Measurements from ENCODE around the gene FKBP1A.

The FKBP1A gene

DNA sequence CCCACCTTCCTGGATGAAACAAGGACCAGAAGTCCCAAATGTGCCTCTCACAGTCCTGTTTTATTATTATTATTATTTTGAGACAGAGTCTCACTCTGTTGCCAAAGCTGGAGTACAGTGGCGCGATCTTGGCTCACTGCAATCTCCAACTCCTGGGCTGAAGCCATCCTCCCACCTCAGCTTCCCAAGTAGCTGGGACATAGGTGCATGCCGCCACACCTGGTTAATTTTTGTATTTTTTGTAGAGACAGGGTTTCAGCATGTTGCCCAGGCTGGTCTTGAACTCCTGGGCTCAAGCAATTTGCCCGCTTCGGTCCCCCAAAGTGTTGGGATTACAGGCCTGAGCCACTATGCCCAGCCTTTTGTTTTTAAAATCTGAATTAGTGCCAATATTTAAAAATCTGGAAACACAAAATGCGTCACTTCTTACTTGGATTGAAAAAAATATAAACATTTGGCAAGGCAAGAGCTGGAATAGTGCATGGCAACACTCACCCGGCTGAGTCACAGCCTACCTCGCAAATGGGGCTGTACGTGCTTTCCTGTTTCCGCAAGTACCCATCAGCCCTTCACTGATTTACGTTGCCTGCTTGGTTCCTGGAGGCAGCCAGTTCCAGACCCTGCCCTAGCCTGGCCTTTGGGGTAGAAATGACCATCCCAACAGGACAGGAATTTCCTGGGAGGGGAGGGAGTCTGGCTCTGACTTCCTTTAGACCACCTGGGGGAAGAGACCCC, 70.2 kb downstream of the FKBP1A start:
- peaks cover 10% of the 10 kb centered on the region for H3K79me1 ChIP-seq (ENCODE audit: low read length)
- H3K4me3 ChIP-seq (ENCODE audit: low read depth, low read length), result no peak overlapping the region
- H4K8ac ChIP-seq (ENCODE audit: low read depth, low read length), result no peak overlapping the region
- no peaks in the 10 kb centered on the region for H3K27me3 ChIP-seq (ENCODE audit: insufficient read depth, low read length)
- H2BK120ac ChIP-seq (ENCODE audit: insufficient read depth, low read length, poor library complexity), result no peak overlapping the region
- no peak overlapping the region for H2BK12ac ChIP-seq (ENCODE audit: low read length)
- H2AFZ ChIP-seq (ENCODE audit: insufficient read depth, low read length, poor library complexity), result no peak overlapping the region
- H3K9me3 ChIP-seq (ENCODE audit: insufficient read depth, low read depth, low read length), result no peaks in the 10 kb centered on the region
- no peak overlapping the region for H3K23ac ChIP-seq (ENCODE audit: low read length)
- no peak overlapping the region for H3K14ac ChIP-seq (ENCODE audit: low read length)
- no peaks in the 10 kb centered on the region for H3K36me3 ChIP-seq (ENCODE audit: control insufficient read depth in 1 of 2, insufficient read depth in 2 of 2, low read length in 2 of 2)
- H2AK5ac ChIP-seq (ENCODE audit: low read length), result no peak overlapping the region
- H3K4me2 ChIP-seq (ENCODE audit: low read length), result no peak overlapping the region
- H2BK5ac ChIP-seq (ENCODE audit: low read depth, low read length, poor library complexity), result no peak overlapping the region
- peaks cover 10 to 13% of the 10 kb centered on the region in 2 experiments for H3K4me1 ChIP-seq (ENCODE audit: control insufficient read depth in 1 of 2, insufficient read depth in 2 of 2, low read length in 2 of 2)
- no peak overlapping the region for H4K91ac ChIP-seq (ENCODE audit: low read depth, low read length)
- peaks cover 7% of the 10 kb centered on the region for H3K79me2 ChIP-seq (ENCODE audit: control insufficient read depth, insufficient read depth, low read length, poor library complexity)
- no peak overlapping the region for H3K27ac ChIP-seq (ENCODE audit: low read depth, low read length)
- H3K18ac ChIP-seq (ENCODE audit: low read length), result no peak overlapping the region
- no CpG with 5 or more reads among the region's 11 CpGs for WGBS (ENCODE audit: extremely low coverage, insufficient coverage, insufficient read length)
- H3K4ac ChIP-seq (ENCODE audit: low read depth, low read length), result no peak overlapping the region
- no peak overlapping the region for H4K12ac ChIP-seq (ENCODE audit: low read depth, low read length)
- no peak overlapping the region for H3K9ac ChIP-seq (ENCODE audit: low read length)
- peak in 1 of 2 donors; percentile 21 for DNase-seq

DNA sequence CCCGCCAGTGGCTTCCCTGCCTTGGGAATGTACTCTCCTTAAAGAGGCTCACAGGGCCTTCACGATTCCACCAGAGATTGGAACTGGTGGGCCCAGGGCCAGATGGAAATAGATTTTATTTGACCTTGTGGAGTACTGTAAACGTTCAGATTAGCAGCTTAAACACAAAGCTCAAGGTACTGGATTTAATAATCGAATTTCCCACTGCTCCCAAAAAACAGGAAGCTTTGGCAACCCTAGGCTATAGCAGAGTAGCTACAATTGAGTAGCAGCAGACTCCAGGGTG, 71.3 kb downstream of the FKBP1A start:
- H3K14ac ChIP-seq (ENCODE audit: low read length), result no peak overlapping the region
- H3K27ac ChIP-seq (ENCODE audit: low read depth, low read length), result no peak overlapping the region
- H4K8ac ChIP-seq (ENCODE audit: low read depth, low read length), result no peak overlapping the region
- H3K4me2 ChIP-seq (ENCODE audit: low read length), result no peak overlapping the region
- no peak overlapping the region for H3K4ac ChIP-seq (ENCODE audit: low read depth, low read length)
- no peak overlapping the region for H2AFZ ChIP-seq (ENCODE audit: insufficient read depth, low read length, poor library complexity)
- no peak overlapping the region for H3K23ac ChIP-seq (ENCODE audit: low read length)
- H3K36me3 ChIP-seq (ENCODE audit: control insufficient read depth in 1 of 2, insufficient read depth in 2 of 2, low read length in 2 of 2), result no peaks in the 10 kb centered on the region
- no peak overlapping the region for H2AK5ac ChIP-seq (ENCODE audit: low read length)
- no peaks in the 10 kb centered on the region for H3K27me3 ChIP-seq (ENCODE audit: insufficient read depth, low read length)
- H4K12ac ChIP-seq (ENCODE audit: low read depth, low read length), result no peak overlapping the region
- no peak for DNase-seq
- peaks cover 7% of the 10 kb centered on the region for H3K79me2 ChIP-seq (ENCODE audit: control insufficient read depth, insufficient read depth, low read length, poor library complexity)
- no peak overlapping the region for H3K9ac ChIP-seq (ENCODE audit: low read length)
- H3K79me1 ChIP-seq (ENCODE audit: low read length), result peaks cover 10% of the 10 kb centered on the region
- no CpG with 5 or more reads among the region's 4 CpGs for WGBS (ENCODE audit: extremely low coverage, insufficient coverage, insufficient read length)
- H2BK12ac ChIP-seq (ENCODE audit: low read length), result no peak overlapping the region
- H3K18ac ChIP-seq (ENCODE audit: low read length), result no peak overlapping the region
- H2BK120ac ChIP-seq (ENCODE audit: insufficient read depth, low read length, poor library complexity), result no peak overlapping the region
- no peaks in the 10 kb centered on the region for H3K9me3 ChIP-seq (ENCODE audit: insufficient read depth, low read depth, low read length)
- H3K4me3 ChIP-seq (ENCODE audit: low read depth, low read length), result no peak overlapping the region
- H2BK5ac ChIP-seq (ENCODE audit: low read depth, low read length, poor library complexity), result no peak overlapping the region
- H3K4me1 ChIP-seq (ENCODE audit: control insufficient read depth in 1 of 2, insufficient read depth in 2 of 2, low read length in 2 of 2), result peaks cover 5 to 8% of the 10 kb centered on the region in 2 experiments
- H4K91ac ChIP-seq (ENCODE audit: low read depth, low read length), result no peak overlapping the region

DNA sequence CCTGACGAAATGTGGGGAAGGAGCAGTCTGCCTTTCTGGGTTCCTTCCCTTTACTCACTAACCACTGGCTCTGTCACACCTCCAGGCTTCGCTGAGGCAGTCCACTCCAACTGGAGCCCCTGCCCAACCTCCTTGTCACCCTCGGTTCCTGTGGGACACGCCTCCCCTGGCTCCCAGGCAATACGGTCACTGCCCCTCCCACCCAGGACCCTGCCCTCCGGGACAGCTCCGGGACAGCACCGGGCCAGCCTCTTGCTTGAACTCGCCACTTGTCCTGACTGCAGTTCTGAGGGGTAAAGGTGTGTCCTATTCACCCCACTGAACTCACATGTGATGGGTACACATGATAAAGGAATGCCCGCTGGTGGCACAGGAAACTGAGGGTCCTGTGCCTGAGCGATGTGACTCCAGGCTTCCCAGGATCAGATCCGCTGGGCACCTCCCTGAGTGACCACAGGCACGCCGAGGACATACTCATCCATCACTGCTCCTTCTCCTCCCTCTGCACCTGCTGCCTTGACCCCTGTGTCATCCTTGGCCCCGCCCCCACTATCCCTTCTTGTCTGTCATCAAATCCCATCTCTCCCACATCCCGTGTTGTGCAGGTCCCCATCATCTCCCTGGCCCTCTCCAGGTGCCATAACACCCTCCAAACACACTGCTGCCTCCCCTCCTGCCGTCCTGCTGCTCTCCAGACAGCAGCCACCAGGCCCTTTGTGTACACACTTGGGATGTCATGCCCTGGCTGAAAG, 71.8 kb downstream of the FKBP1A start:
- Histone ChIP-seq H2BK120ac (ENCODE audit: insufficient read depth, low read length, poor library complexity) (no peak overlapping the region), H4K8ac (ENCODE audit: low read depth, low read length) (no peak overlapping the region), H3K79me2 (ENCODE audit: control insufficient read depth, insufficient read depth, low read length, poor library complexity) (peaks cover 7% of the 10 kb centered on the region), H2AK5ac (ENCODE audit: low read length) (no peak overlapping the region), H3K23ac (ENCODE audit: low read length) (no peak overlapping the region), H4K12ac (ENCODE audit: low read depth, low read length) (no peak overlapping the region), H3K79me1 (ENCODE audit: low read length) (peaks cover 10% of the 10 kb centered on the region), H3K4me3 (ENCODE audit: low read depth, low read length) (no peak overlapping the region), H4K91ac (ENCODE audit: low read depth, low read length) (no peak overlapping the region), H3K18ac (ENCODE audit: low read length) (no peak overlapping the region), H3K27ac (ENCODE audit: low read depth, low read length) (no peak overlapping the region), H3K27me3 (ENCODE audit: insufficient read depth, low read length) (no peaks in the 10 kb centered on the region), H3K4ac (ENCODE audit: low read depth, low read length) (no peak overlapping the region), H2AFZ (ENCODE audit: insufficient read depth, low read length, poor library complexity) (no peak overlapping the region), H3K4me1 (ENCODE audit: control insufficient read depth in 1 of 2, insufficient read depth in 2 of 2, low read length in 2 of 2) (peaks cover 3% of the 10 kb centered on the region in 2 experiments), H3K14ac (ENCODE audit: low read length) (no peak overlapping the region), H2BK12ac (ENCODE audit: low read length) (no peak overlapping the region), H3K9ac (ENCODE audit: low read length) (no peak overlapping the region), H3K9me3 (ENCODE audit: insufficient read depth, low read depth, low read length) (no peaks in the 10 kb centered on the region), H3K36me3 (ENCODE audit: control insufficient read depth in 1 of 2, insufficient read depth in 2 of 2, low read length in 2 of 2) (no peaks in the 10 kb centered on the region), H3K4me2 (ENCODE audit: low read length) (no peak overlapping the region), H2BK5ac (ENCODE audit: low read depth, low read length, poor library complexity) (no peak overlapping the region)
- no peak for DNase-seq
- WGBS (ENCODE audit: extremely low coverage, insufficient coverage, insufficient read length), result no CpG with 5 or more reads among the region's 17 CpGs

DNA sequence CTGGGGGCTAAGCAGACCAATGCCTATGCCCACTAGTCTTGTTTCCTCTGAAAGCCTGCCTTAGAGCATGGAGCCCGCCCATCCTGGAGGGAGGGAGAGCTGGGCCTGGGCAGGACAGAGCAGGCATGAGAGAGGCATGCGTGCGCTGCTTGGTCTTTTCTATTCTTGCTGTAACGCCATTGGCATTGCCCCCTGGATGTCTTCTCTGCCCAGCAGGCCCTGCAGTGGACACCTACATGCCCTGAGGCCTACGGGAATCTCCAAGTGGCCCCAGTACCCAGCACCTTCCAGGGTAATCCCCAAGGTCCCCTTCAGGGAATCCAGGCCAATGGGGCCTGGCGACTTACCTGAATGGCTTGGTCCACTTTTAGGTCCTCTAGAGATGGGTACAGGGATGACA, 72.8 kb downstream of the FKBP1A start:
- H4K8ac ChIP-seq (ENCODE audit: low read depth, low read length), result no peak overlapping the region
- no peak overlapping the region for H4K91ac ChIP-seq (ENCODE audit: low read depth, low read length)
- H3K4me3 ChIP-seq (ENCODE audit: low read depth, low read length), result no peak overlapping the region
- no peak overlapping the region for H3K9ac ChIP-seq (ENCODE audit: low read length)
- no peak overlapping the region for H3K4ac ChIP-seq (ENCODE audit: low read depth, low read length)
- H2AK5ac ChIP-seq (ENCODE audit: low read length), result no peak overlapping the region
- H4K12ac ChIP-seq (ENCODE audit: low read depth, low read length), result no peak overlapping the region
- H3K4me2 ChIP-seq (ENCODE audit: low read length), result no peak overlapping the region
- H2BK12ac ChIP-seq (ENCODE audit: low read length), result no peak overlapping the region
- H3K27ac ChIP-seq (ENCODE audit: low read depth, low read length), result no peak overlapping the region
- H3K14ac ChIP-seq (ENCODE audit: low read length), result no peak overlapping the region
- no peaks in the 10 kb centered on the region for H3K79me2 ChIP-seq (ENCODE audit: control insufficient read depth, insufficient read depth, low read length, poor library complexity)
- H3K36me3 ChIP-seq (ENCODE audit: control insufficient read depth in 1 of 2, insufficient read depth in 2 of 2, low read length in 2 of 2), result no peaks in the 10 kb centered on the region
- DNase-seq, result no peak
- no peaks in the 10 kb centered on the region for H3K4me1 ChIP-seq (ENCODE audit: control insufficient read depth in 1 of 2, insufficient read depth in 2 of 2, low read length in 2 of 2)
- H3K9me3 ChIP-seq (ENCODE audit: insufficient read depth, low read depth, low read length), result no peaks in the 10 kb centered on the region
- H3K18ac ChIP-seq (ENCODE audit: low read length), result no peak overlapping the region
- no peaks in the 10 kb centered on the region for H3K27me3 ChIP-seq (ENCODE audit: insufficient read depth, low read length)
- H3K23ac ChIP-seq (ENCODE audit: low read length), result no peak overlapping the region
- no peak overlapping the region for H2BK5ac ChIP-seq (ENCODE audit: low read depth, low read length, poor library complexity)
- no peak overlapping the region for H2AFZ ChIP-seq (ENCODE audit: insufficient read depth, low read length, poor library complexity)
- peaks cover 1% of the 10 kb centered on the region for H3K79me1 ChIP-seq (ENCODE audit: low read length)
- no CpG with 5 or more reads among the region's 6 CpGs for WGBS (ENCODE audit: extremely low coverage, insufficient coverage, insufficient read length)
- no peak overlapping the region for H2BK120ac ChIP-seq (ENCODE audit: insufficient read depth, low read length, poor library complexity)
